NCI-H2227 (cell line): ENCODE results near the gene STXBP5.

Source experiments
- DNase-seq: peaks from one replicate; lab custom pipeline; 2025; ENCODE audit not compliant: unreplicated experiment; lab: John Stamatoyannopoulos, UW

STXBP5 gene

DNA sequence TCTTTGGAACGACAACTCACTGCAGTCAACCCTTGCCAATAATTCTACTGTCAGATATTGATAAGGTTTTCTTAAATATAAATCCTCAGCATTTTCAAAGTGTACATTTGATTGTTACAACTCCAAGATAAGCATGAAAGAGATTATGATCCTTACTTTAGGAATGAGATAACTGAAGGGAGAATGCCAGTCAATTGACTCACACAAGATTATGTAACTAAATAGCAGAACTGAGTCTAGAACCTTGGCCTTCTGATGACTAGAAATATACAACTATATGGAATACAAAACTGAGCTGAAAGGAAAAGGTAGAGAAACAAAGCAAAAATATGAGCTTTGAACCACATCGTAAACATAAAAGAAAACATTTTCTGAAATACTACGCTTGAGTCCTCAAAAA lies 26.9 kb upstream of the STXBP5 start:
- no peak for DNase-seq

DNA sequence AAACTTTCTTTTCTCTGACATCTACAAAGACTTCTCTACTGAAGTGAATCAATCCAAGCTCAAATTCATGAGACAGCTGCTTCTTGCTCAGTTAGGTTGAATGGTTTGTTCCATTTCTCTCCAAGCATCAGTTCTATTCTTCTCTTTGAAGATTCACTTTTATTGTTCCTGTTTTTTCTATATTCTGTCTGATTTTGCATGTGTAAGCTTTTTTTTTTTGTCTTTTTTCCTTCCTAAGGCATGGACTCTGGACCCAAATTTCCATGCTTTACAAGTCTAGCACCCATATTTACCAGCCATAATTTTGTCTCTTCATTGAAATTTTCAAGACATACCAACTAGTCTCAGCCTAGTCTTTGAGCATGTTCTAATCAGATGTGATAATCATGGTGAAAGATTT lies 25.9 kb upstream of the STXBP5 start:
- no peak for DNase-seq

DNA sequence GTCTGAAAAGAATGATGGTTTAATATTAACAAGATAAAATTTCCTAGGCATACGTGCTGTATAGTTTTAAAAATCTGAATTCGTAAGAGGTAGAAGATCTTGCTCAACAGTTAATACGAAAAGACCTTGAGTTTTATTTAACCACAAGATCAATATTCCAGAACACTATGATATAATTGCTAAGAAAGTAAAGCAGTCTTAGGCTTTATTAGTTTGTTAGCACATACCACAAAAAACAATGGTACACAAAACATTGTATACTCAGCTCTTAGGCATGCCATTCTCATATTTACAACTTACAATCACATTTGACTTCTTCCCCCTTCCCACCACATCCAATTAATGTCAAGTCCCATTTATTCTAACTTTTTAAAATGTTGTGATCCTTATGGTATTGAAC lies 24.4 kb upstream of the STXBP5 start:
- no peak for DNase-seq

DNA sequence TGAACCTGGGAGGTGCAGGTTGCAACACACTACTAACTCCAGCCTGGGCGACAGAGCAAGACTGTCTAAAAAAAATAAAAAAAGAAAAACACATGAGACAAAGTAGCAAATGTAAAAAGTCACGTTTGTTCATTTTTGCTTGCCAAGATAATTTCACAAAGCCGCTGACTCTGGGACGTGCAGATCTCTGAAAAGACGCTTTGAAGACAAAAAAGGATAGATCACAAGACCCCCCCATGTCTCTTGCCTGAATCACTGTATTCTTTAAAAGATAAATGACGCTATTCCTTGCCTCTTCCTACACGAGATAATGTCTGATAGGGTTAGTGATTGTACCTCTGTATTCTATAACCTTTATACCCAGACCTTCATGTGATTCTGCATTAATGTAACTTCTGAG lies 23.3 kb upstream of the STXBP5 start:
- DNase-seq = no peak

DNA sequence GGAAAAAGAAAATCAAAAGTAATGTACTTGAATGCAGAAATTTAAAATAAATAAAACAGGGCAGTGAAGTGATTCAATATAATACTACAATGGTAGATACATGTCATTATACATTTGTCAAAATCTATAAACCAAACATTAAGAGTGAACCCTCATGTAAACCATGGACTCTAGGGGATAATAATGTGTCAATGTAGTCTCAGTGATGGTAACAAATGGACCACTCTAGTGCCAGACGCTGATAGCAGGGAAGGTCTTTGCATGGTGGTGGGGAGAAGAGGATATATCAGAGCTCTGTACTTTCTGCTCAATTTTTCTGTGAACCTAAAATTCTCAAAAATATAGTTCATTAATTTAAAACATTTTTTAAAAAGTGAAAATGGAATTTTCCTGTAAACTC lies 19.8 kb upstream of the STXBP5 start:
- DNase-seq = no peak

DNA sequence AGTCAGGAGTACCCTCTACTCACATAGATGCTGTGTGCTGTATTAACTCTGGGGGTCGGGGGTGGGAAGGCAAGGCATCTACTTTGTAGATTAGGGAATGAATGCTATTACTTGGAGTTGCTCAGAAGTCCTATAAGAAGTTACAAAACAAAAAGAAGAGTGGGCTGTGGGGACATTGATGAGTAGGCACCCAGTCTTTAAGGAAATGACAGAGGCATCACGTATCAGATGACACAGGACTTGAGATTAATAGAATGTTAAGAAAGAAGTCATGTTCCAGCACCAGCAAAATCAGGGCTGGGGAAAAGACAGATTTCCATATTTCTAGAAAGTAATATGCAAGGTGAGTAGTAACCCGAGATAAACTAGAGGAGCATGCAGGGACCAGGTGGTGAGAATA lies 19.0 kb upstream of the STXBP5 start:
- no peak for DNase-seq

DNA sequence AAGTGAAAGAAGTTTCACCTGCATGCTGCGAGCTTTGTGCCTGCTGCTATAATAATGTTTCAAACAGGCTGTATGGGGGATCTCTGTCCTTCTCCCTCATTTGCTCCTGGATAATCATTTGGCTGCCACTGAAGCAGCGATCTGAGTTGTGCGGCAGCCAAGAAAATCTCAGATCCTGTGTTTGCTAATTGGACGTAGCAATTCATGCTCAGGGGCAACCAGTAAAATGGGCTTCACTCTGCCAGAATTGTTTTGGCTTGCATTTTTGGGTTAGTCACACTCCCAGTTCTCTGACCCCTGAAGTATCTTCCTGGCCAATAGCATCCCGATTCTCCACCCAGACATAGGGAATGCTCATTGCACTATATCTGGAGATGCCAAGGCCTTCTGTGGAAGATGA lies 13.7 kb upstream of the STXBP5 start:
- DNase-seq = no peak

DNA sequence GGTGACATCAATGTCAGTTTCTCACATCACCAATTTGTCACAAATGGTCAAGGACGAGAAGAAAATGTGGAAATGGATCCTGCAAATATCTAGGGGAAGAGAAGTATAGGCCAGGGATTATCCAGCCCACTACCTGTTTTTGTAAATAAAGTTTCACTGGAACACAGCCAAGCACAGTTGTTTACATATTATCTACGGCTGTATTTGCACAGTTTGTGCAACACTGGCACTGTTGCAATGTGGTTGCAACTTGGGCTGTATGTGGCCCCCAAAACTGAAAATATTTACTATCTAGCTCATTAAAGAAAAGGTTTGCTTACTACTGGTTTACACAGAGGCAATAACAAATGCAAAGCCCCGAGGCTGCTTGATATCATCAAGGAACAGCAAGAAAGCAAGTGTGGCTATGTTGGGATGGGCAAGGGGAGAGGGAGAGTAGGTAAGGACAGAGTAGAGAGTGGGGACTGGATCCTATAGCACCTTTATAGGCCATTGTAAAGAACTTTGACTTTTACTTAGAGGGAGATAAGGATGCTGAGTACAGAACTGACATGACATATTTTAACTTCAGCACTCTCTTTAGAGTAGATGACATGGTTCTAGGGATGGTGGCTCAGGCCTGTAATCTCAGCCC lies 11.8 kb upstream of the STXBP5 start:
- DNase-seq = no peak

DNA sequence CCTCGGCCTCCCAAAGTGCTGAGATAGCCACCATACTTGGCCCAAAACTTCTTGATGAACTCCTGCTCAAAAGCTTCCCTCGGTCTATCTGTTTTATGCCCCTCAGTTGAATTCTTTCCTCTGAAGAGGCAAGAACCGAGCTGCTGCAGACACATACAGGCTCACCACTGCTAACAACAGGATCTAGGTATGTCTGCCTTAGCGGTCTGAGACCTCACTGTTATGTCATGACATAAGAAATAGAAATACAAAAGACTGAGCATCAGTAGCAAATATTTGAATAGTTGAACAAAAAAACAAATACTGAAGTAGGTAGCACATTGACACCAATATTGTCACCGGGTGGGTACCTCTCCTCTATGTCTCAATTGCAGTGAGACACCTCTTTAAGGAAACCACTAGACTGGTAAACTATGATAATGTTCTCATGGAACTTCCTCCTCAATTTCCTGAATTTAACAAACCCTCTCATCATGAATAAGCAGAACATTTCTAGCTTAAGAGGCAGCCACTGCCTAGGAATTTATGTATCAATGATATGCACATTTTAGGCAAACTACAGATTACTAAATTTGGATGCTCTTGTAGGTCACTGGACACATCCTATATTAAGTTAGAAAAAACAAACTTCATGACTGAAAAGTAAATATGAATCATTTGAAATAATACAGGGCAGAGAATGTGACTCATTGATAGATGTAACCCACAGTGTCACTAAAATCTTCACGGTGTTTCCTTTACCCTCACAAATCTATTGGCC lies 9.4 kb upstream of the STXBP5 start:
- no peak for DNase-seq

DNA sequence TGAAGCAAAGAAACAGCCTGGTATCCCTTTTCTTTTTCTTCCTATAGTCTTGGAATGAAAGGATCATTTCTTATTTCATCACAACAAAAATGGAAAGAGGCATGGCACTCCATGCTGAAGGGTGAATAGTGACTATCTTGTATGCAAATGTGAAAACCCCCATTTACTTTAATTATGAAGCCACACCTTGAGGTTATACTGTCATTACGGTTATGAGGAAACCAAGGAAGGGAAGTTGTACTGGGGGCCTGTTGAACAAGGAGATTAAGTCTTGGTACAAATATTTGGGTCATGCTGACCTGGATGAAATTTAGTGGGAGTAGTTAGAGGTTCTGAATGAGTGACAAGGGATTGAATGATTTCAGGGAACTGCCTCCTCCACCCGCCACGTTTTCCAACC lies 8.7 kb upstream of the STXBP5 start:
- no peak for DNase-seq

DNA sequence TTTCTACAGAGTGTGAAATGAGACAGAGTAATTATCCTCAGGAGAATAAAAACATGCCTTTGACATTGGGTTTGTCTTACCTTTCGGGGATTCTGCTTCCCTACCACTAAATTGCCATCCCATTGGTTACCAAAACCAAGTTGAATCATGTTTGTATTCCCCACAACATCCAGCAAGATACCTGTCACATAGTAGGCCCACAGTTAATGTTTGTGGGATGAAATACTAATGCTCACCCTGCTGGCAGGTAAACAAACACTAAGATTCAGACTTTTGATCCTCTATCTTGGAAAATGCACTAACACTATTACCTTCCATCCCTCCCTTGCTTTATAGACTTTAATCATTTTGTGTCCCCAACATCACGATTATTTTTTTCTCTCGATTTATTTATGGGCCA lies 8.2 kb upstream of the STXBP5 start:
- no peak for DNase-seq

DNA sequence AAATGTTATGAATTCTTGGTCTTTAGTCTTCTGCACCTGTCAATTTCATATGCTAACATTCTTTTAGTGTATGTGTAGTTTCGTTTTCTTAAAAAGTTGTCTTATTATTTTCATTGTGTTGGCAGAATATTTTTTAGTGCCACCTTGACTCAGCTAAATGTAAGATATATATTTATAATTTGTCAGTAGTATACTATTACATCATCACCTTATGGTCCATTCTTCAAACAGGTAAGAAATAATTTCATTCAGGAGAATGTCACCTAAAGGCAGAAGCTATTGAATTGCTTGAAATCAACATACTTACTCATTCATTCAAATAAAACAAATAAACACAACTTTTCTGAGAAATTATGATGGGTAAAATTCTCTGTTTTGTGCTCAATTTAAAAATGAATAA lies 3.5 kb upstream of the STXBP5 start:
- DNase-seq = no peak

DNA sequence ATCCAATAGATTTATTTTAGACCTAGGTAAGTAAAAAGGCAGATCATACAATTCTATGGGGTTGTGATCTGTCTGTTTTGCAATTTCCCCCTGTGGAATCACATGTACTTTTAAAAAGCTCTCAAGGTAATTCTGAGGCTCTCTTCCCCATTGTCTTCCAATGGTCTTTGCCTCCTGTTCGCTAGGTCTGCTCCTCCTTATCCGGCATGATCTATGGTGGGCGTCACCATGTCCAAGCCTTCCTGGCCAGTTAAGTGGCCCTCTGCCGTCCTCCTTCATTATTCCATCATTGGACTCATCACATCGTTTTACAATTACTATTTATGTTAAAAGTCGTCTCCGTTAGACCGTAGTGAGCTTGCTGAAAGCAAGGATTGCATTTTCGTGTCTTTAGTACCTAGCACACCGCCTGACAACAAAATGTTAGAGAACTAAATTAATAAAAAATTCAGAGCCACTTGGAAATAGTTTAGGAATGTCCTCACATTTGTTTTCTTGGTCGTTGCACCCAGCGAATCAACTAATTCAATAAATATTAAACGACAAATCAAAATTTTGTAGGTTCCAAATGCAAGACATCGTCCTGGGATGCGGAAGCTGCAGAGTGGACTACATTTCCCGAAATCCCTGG lies 2.2 kb upstream of the STXBP5 start:
- DNase-seq = peak; percentile 74

DNA sequence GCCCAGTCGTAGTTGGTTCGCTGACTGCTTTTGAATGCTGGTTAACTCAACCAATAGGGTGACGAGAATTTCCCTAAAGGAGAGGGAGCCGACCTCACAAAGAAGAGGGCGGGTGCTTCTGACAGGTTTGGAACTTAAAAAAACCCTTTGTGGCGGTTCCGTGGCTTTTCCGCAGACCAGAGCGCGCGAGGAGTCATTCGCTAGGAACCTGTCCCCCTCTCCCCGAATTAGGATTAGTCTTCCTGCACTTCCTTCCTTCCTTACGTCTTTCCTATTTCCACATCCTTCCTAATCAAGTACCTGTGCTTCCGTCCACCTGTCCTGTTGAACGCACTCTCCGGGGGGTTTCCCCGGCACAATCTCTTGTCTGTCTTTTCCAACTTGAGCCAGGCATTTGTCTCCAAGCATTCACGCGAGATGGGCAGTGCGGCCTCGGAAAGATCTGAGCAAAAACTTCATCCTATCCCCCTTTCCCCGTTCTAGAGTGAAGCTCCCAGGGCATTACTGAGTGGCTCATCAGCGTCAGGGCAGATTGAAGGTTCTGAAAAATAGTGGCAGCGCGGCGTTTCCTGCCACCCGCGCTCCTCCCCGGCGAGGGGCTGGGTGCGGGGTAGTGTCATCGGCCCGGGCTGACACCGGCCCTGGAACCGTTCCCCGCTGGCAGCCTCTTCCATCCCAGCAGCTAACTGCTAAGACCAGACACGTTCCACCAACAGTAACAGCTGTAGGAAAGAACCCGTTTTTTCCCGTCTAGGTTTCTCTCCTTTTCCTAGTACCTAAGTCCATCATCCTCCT lies 1.5 kb upstream of the STXBP5 start:
- peak; percentile 92 for DNase-seq

DNA sequence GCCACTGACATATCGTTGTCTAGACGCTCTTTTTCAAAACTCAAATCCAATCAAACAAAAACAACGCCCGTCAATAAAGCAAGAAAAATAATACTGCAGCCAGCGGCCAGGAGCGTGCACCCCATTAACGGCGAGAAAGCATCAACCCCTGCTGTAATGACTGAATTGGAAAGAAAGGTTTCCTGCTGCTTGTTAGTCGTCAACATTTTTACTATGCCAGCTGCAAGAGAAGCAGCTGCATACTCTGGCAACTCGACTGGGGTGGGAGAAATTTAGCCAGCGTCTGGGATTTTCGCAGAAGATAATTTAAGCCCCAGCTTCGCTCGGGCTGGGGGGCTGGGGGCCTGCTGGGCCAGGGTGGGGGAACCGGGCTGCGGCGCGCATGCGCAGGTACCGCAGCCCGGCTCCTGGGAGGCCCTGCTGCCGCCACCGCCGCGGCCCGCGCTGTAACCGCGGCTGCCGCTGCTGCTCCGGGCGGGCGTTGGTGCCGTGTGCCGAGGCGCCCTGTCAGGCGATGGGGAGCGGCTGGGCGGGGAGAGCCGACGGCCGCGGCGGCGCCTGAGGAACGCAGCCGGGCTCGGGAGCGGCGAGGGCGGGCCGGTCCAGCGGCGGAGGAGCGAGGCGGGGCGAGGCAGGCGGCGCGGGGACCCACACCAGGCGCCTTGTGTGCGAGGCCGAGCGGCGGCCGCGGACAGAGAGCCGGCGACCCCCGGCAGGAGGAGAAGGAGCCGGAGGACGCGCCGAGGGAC lies 732 bp upstream of the STXBP5 start:
- peak; percentile 72 for DNase-seq

DNA sequence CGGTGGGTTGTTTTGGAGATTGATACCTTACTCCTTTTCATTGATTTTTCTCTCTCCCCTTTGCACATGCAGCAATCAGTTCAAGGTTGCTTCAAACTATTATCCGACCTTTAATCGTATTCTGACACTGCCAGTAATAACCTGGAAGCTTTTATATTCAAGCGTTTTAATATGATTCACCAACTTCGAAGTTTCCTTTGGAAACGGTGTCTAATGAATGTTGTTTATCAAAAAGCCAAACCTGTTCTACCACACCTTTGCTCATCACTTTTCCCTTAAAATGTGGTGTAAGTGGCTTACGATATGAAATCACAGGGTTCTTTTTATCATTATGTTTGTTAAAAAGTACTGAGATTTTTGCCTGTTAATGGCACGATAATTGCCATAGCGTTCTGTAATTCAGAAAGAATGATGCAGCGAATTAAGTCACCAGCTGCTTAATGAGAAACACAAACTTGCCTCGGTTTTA lies 660 bp downstream of the STXBP5 start:
- no peak for DNase-seq

DNA sequence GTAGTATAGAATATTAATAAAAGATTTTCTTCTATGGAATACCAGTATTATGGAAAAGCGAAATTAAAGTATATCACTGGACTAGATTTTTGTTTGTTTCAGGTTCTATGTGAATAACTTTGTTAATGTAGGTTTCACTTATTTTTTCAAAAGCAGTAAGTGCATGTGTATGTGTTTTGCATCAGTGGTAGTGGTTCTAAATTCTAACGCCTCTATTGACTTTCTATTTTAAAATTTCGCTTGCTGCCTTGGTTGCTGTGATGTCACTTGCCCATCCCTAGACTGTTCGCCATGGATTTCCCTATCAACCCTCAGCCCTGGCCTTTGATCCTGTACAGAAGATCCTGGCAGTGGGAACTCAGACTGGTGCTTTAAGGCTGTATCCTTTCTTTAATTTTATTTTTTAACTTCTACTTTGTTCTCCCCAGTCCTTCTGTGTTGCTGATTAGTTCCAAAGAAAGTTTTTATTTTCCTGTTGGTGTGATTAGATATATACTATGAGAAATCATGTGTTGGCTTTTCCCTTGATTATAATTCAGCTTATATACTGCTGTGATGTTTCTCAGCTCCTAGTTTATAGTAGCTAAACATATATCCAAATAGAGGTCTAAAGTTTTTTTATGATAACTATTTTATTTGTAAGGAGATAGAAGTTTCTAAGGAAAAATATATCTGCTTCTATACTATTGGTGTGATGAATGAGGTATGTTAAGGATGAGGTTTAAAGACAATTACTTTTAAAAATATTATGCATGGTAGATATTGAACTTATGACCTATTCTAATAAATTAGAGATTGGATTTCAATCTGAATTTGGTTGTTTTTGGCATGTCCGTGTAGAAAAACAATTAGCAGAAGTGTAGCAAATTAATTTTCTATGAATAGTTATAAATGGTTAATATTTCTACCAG lies 1.7 kb downstream of the STXBP5 start:
- DNase-seq = peak; percentile 19

DNA sequence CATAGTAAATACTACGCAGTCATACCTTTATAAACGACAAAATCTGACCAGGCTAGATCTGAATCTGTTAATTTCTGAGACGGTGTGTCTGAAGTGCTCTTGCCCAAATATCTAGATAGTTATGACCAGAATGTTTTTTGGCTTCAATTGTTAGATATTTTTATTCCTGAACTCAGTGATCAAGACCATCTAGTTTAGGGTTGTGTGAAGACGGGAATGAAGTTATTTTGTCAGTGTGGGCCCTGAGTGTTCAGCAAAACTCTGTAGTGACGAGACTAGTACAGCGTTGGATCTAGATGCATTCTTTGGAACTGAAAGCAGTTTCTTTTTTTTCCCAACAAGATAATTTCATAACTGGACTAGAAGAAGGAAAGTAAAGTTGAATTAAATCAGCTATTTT lies 3.1 kb downstream of the STXBP5 start:
- no peak for DNase-seq

DNA sequence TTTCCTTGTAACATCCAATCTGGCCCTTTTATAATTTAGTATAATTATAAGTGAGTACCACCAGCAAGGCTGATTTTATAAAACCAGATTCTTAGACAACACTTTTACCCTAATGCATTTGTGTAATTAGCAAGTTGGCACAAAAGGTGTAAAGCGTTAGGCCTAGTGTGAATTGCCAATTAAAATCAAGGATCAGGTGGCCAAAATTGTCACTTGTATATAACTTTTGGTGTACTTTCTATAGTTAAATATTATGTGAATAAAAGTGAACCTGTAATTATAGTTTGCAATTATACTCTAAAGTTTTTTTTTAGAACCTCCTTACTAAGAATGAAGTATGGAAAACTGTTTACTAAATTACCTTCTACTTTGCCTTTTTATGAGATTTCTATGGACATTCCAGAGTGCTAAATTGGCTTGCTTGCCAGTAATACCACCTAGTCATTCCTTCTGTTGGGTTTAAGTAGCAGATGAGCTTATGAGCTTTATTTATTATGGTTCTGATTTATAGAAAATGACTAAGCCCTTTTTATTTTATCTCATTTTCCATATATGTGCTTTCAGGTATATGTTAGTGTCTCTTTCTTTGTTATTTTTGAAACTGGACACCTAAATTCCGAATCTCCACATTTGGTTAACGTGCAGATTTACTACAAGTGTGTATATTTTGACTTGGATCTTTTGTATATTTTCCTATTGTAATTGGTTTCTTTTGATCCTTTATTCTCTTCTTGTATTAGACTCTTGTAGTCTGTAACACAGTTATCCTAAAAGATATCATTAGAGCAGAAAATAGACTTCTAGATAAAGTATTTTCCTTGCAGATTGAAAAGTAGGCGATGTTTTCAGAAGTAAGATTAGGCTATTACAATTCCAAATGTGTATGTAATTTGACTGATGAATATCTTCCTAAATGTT lies 3.9 kb downstream of the STXBP5 start:
- DNase-seq = no peak
